GM19463 (cell line): ENCODE results near the gene IFI35.

Source experiments
- ATAC-seq: cut with Tn5 transposase; IDR thresholded peaks from one replicate; pipeline ENCODE4 v1.9.1; 2021; ENCODE audit warnings: mild to moderate bottlenecking, moderate library complexity; ENCODE audit not compliant: unreplicated experiment

Gene IFI35

DNA sequence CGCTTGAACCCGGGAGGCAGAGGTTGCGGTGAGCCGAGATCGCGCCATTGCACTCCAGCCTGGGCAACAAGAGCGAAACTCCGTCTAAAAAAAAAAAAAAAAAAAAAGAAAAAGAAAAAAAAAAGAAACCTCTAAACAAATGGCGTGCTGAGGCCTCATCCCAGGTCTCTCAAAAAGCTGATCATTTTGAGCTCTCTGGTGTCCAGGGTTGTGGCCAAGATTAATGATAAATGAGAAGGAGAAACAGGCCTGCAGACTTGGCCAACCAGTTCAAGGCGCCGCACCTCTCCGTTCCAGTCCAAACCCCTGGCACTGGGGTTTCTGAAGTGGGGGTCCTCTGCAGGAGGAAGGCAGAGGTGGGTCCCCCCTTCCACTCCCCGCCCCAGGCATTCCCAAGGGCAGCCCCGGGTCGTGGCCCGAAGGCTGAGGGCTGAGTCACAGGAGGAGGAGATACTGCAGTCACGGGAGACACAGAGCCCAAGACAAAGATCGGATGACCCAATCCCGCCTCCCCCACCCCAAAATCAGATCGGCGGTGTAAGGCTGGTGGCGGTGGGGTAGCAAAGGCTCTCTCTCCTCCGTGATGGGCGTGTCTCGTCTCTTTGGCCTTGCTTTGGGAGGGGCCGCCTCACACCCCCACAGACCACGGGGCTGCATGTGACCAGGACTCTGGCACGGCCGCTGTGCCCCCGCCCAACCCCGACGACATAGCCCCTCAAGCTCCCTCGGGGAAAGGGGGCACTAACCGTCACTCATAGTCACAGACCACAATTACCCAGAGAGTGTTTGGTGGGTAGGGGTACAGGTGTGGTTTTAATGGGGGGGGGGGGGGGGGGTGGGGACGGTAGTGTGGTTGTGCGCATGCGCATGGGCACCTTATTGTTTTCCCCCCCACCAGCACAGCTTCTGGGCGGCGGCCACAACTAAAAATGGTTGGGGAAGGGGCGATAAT, 14.5 kb downstream of the IFI35 start:
- no peak for ATAC-seq

DNA sequence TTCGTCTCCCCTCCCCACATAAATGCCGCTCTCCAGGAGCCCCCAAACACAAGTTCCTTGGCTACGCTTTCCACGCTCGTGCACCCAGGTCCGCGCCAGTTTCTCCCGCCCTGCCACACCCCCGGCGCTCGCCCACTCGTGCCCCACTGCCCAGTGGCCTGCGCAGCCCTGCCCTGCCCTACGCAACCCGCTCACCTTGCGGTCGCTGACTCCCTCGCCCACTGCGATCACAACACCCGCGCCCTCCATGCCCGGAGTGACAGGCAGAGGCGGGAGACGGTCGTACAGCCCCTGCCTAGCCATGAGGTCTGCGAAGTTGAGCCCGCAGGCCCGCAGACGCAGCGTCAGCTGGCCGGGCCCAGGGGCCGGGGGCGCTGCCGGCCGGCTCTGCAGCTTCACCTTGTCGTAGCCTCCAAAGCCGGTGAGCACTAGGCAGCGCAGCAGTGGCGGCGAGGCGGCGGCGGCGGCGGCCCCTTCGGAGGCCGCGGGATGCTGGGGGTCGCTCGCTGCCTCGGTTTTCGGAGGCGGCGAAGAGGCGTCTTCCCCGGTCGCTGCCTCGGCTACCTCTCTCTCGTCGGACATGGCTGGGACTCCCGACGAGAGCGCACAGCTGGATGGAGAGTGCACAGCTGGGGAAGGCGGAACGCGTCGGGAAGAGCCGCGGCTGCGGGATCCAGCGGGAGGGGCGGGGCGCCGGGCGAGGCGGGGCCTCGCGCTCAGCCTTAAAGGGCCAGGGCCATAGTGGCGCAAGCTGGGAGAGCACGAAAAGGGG, 15.3 kb downstream of the IFI35 start, which contains the start of gene VAT1:
Gene VAT1 (minus strand): TSS at position 645 of the 772 bp plus-strand sequence. CDS start 63 bp downstream, at position 582.
- ATAC-seq = no peak

GRCh38 chr17:43024407-43025289, 18.1 kb downstream of the IFI35 start, which contains the start of gene RND2:
RND2 (plus strand) TSS chr17:43025231; CDS start chr17:43025348, 117 bp downstream.
- ATAC-seq = peak; percentile 40

- ATAC-seq = no peak
Measured at GRCh38 chr17:43025290-43025657, 18.7 kb downstream of the IFI35 start.

DNA sequence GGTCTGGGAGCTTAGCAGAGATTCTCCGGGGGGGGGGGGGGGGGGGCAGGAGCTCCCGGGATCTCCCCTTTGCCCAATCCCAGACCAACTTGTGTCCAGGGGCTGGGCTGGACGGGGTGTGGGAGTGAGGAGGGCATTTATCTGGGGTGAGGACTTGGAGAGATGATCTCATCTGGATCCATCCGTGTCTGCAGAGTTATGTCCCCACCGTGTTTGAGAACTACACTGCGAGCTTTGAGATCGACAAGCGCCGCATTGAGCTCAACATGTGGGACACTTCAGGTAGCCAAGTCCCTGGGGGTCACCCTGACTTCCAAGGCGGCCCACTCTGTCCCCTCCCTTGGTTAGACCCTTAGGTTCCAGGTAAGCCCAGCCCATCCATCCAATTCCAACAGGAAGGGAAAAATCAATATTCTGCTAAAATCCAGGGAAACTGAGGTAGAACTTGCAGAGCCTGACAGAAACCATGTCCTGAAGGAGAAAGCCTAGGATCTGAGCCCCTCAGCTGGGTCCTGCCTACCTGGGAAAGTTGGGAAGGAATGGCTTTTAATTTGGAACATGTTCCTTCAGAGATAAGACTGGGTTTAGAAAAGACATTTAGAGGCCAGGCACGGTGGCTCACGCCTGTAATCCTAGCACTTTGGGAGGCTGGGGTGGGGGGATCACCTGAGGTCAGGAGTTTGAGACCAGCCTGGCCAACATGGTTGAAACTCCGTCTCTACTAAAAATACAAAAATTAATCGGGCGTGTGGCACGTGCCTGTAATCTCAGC, 19.4 kb downstream of the IFI35 start:
- ATAC-seq = no peak

DNA sequence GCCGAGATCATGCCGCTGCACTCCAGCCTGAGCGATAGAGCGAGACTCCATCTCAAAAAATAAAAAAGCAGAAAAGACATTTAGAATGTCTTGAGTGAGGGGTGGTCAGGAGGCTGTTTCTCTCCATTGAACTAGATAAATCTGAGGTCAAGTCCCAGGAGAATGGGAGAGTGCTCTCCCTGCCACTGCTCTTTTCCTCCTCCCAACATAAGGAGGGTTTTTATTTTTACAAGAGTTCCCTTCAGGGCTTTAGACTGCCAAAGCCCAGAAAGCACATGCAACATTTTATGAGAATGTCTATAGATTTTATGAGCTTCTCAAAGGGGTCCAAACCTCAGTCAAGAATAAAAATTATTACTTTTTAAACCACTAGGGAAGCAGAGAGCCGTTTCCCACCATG, 20.0 kb downstream of the IFI35 start:
- no peak for ATAC-seq

DNA sequence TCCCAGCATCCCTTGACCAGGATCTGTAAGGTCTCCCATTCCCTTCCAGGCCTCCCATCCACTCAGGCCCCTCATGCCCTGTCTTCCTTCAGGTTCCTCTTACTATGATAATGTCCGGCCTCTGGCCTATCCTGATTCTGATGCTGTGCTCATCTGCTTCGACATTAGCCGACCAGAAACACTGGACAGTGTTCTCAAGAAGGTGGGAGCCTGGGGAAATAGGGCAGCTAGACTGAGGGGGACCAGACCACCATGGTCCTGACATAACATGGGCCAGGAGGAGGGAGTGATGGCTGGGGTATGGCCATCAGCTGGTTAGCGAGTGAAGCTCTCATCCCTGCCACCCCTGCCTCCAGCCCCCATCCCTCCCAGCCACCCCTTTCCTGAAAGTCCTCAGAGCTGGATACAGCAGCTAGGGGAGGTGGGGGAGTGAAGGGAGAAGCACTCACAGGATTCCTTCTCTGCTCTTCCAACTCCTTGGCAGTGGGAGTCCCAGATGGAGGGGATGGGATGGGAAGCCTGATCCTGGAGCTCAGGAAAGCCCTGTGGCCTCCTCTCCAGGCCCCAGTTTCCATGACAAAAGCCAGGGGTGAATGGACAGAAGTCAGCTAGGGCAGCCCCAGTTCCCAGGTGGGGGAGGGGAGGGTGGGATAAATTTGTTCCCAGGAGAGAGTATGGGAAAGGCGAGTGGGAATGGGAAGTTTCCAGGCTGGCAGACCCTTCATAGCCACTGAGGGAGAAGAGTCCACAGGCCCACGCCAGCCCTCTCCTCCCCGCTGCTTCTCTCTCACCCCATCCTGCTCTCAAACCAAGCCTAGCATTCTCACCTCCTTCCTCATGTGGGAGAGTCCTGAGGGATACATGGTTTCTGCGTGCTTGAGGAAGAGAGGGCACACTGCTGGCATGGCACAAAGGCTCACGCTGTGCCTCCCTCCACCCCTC, 20.8 kb downstream of the IFI35 start:
- ATAC-seq = no peak

- ATAC-seq = no peak
Measured at GRCh38 chr17:43028221-43028861, 21.8 kb downstream of the IFI35 start.

- ATAC-seq = no peak
Measured at GRCh38 chr17:43030137-43030767, 23.7 kb downstream of the IFI35 start.

- no peak for ATAC-seq
Measured at GRCh38 chr17:43031666-43032065, 25.1 kb downstream of the IFI35 start.

GRCh38 chr17:43033948-43034881, 27.6 kb downstream of the IFI35 start:
- ATAC-seq = no peak

- ATAC-seq = no peak
Measured at GRCh38 chr17:43034894-43035293, 28.3 kb downstream of the IFI35 start.

DNA sequence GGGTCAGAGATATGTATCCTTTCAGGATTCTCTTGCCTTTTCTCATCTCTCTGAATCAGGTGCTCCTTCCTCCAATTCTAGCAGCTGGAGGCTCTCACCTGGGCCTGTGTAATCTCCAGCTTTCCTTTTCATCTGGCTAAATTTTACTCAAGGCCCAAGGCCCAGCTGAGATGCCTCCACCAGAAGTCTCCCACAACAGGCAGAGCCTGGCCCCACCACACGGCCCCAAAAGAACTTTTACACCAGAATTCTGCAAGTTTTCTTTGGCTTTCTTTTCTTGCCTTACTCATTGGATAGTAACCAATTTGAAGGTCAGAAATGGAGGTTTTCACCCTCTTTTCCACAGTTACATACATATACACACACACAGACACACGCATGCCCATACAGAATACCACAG, 33.1 kb downstream of the IFI35 start:
- ATAC-seq = no peak

DNA sequence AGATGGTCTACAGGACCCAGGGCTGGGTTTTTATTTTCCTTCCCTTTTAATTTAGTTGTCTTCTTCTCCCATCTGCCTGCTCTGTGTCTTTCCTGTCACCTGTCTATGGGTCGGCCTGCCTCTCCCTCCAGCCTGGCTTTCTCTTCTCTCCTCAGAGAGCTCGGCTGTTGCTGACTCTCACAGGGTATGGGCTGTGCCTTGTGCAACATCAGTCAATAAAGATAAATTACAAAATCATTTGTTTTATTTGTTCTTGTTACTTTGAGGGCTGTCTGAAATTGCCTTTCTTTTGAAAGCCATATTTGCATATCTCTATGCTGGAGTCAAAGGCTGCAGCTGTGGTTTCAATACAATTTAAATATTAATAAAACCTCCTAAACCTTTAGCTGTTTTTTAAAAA, 34.1 kb downstream of the IFI35 start:
- ATAC-seq = no peak

- no peak for ATAC-seq
Measured at GRCh38 chr17:43042025-43042628, 35.5 kb downstream of the IFI35 start.

GRCh38 chr17:43043307-43043706, 36.7 kb downstream of the IFI35 start:
- ATAC-seq = no peak
